PC-3 (cell line): ENCODE data around the gene EPPIN.

ENCODE experiments used
- EZH2 ChIP-seq: fragments of 300-600 bp; sonication (generic); IDR thresholded peaks from one replicate; pipeline ENCODE4 v1.6.1; 2017; ENCODE audit warnings: antibody characterized with exemption, mild to moderate bottlenecking, low read length; ENCODE audit not compliant: unreplicated experiment
- EZH2phosphoT487 ChIP-seq: fragments of 300-600 bp; sonication (generic); IDR thresholded peaks from 2 replicates; pipeline ENCODE4 v1.6.1; 2018; ENCODE audit warnings: mild to moderate bottlenecking, antibody characterized with exemption, low read length, borderline replicate concordance
- TF ChIP-seq, protein P1 (sequence below): fragments of 300-600 bp; sonication (generic); conservative IDR thresholded peaks from 2 replicates; pipeline ENCODE4 v1.5.1; 2017; ENCODE audit warnings: antibody characterized with exemption, low read depth, mild to moderate bottlenecking, low read length

DNA sequence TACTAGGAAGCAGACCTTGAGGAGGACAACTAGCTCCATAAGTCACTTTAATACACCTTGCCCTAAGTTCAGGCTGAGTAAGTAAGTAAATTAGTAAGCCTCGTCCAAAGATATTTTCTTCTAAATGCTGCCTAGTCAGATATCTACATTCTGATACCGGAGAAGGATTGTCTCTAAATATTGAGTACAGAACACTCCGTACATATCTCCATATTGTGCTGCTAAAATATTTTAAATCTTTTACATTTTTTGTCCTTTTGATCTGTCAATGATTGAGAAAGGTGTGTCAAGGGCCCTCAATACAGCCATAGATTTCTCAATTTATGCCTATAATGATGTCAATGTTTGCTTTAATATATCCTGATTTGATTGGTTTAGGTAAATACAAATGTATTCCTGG, 28.7 kb upstream of the EPPIN start:
- TF ChIP-seq, protein P1, sequence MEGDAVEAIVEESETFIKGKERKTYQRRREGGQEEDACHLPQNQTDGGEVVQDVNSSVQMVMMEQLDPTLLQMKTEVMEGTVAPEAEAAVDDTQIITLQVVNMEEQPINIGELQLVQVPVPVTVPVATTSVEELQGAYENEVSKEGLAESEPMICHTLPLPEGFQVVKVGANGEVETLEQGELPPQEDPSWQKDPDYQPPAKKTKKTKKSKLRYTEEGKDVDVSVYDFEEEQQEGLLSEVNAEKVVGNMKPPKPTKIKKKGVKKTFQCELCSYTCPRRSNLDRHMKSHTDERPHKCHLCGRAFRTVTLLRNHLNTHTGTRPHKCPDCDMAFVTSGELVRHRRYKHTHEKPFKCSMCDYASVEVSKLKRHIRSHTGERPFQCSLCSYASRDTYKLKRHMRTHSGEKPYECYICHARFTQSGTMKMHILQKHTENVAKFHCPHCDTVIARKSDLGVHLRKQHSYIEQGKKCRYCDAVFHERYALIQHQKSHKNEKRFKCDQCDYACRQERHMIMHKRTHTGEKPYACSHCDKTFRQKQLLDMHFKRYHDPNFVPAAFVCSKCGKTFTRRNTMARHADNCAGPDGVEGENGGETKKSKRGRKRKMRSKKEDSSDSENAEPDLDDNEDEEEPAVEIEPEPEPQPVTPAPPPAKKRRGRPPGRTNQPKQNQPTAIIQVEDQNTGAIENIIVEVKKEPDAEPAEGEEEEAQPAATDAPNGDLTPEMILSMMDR, result no peak
- TF ChIP-seq EZH2phosphoT487, result no peak
- no peak for TF ChIP-seq EZH2
